DMS53 (cell line): ENCODE measurements around the gene SLC4A2.
A peak's percentile ranks its signal among the peaks of the same experiment; 100 is the strongest.

ENCODE experiments used
- DNase-seq: peaks from one replicate; lab custom pipeline; 2025; lab: John Stamatoyannopoulos, UW

The SLC4A2 gene

DNA sequence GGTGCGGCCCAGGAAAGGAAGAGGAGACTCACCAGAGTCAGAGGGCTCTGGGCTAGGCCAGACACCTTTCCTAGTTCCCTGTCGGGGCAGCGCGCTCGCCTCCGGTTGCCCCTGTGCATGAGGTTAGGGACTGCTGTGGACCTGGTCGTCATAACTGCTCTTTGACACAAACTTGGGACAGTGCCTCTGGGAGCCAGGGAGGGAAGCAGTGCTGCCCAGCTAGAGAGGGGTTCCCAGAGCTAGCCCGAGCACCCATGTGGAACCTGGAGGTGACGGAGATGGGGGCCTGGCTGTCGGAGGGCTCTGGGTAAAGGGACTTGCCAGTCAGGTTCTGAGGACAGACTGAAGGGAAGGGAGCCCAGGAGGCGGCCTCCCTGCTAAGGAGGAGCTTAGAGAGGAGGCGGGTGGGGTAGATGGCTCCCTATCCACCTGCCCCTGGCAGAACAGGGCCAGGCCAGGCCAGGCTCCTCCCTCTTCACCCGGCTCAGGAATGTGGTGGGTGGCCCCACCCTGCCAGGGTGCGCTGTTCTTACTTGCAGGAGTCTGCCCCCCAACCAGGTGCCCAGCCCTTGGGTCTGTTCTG is 56.5 kb downstream of the SLC4A2 start:
- peak; percentile 38 for DNase-seq

DNA sequence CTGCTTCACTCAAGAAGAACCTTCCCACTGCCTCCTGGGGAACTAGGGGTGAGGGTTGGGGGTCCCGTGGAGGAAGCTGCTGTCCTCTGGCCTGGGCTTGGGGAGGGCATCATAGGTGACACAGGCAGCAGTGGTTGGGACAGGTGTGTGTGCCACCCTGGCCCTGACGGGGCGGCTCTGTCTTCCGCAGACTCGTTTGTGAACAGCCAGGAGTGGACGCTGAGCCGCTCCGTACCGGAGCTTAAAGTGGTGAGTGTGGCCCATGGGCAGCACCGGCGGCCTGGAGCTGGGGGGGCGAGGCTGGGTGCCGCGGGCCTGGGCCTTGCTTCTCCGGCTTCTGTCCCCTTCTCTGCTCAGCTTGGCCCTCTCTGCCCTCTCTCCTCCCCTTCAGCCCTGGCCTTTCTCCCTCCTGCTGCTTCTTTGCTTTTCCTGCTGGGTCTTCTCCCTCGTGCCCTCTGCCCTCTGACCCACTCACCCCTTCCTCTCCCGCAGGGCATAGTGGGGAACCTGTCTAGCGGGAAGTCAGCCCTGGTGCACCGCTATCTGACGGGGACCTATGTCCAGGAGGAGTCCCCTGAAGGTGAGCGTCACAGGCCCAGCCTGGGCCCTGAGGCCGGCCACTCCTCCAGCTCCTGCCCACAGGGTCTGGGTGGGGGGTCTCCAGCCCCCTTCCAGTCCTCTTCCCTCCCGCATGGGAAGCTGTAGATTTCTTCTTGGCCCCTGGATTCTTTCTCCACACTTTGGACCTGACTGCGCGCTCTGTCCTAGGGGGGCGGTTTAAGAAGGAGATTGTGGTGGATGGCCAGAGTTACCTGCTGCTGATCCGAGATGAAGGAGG is 57.4 kb downstream of the SLC4A2 start:
- DNase-seq = no peak

DNA sequence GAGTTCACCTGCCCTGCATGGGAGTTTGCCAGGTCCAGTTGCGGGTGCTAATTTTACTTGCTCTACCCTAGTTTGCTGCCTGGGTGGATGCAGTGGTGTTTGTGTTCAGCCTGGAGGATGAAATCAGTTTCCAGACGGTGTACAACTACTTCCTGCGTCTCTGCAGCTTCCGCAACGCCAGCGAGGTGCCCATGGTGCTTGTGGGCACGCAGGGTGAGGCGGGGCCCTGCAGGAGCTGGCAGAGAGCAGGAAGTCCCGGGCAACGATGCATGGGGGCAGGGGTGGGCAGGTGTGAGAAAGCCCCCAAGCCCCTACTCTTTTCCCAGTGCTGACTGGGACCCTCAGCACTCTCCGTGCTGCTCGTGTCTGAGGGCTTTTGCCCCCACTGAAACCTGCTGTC is 58.2 kb downstream of the SLC4A2 start:
- DNase-seq = no peak

DNA sequence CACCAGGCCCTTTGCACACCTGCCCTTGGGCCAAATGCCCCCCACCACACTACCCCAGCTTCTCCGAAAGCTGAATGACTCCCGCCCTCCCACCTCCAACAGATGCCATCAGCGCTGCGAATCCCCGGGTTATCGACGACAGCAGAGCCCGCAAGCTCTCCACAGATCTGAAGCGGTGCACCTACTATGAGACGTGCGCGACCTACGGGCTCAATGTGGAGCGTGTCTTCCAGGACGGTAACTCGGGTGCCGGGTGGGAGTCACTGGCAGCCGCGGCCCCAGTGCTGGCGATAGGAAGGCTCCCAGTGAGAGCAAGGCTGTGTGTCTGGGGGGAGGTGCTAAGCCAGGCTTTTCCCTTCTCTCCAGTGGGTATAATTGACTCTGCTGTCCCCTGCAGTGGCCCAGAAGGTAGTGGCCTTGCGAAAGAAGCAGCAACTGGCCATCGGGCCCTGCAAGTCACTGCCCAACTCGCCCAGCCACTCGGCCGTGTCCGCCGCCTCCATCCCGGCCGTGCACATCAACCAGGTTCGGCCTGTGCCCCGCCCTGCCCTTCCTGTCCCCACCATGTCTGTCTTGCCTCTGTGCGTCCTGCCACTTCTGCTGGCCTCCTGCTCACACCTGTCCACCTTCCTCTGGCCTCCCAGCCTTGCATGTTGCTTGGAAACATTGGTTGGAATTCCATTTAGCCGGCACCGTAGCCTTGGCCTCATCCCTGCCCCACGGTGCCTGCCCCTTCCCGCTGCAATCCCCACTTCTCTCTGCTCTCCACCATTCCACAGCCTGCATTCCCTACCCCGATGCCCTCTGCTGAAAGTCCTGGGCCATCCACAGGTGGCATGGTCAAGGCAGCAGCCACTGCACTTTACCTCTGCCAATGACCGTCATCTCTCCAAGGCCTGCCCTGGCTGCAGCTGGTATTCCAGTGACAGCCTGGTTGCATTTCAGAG is 59.0 kb downstream of the SLC4A2 start:
- DNase-seq = no peak

DNA sequence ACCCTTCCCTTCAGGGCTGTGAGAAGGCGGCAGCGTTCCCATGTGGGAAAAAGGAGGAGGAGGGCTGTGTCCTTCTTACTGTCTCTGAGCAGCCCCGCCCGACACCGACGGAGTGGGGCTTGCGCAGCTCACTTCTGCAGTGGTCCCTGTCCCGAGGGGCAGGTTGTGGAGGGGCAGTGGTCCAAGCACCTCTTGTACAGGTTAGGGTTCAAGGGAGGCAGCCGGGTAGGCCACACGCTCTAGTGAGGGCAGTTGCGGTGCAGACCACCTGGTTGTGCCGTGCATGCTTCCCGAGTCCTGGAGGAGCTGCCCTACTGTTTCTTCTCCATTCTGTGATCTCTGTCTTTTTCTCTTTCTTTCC is 59.6 kb downstream of the SLC4A2 start:
- DNase-seq = no peak

DNA sequence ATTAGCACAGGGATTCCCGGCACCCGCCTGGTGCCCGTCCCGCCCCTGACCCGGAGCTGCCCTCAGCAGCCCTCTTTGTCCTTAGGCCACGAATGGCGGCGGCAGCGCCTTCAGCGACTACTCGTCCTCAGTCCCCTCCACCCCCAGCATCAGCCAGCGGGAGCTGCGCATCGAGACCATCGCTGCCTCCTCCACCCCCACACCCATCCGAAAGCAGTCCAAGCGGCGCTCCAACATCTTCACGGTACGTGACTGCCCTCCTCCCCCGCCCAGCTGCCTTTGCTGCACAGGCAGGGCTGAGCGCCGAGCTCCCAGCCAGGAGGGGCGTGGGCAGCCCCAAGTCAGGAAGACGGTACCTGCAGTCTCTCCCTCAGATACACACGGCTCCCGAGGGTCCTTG is 60.5 kb downstream of the SLC4A2 start:
- DNase-seq = no peak

DNA sequence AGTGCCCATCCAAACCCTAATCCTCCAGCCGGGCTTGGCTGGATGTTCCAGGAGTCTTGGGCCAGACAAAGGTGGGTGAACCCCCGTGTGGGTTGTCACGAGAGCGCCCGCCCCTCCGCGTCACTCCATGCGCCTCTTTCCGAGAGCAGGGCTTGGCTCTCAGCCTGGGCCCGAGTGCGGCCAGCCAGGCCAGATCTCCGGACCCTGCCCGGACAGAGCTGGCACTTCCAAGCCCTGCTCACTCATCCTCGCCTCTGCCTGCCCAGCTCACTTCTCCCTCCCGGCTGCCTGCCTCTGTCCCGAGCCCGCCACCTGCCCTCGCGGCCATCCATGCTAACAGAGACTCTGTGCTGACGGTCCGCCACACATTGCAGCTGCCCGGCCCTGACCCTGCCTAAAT is 61.5 kb downstream of the SLC4A2 start:
- DNase-seq = peak; percentile 38

DNA sequence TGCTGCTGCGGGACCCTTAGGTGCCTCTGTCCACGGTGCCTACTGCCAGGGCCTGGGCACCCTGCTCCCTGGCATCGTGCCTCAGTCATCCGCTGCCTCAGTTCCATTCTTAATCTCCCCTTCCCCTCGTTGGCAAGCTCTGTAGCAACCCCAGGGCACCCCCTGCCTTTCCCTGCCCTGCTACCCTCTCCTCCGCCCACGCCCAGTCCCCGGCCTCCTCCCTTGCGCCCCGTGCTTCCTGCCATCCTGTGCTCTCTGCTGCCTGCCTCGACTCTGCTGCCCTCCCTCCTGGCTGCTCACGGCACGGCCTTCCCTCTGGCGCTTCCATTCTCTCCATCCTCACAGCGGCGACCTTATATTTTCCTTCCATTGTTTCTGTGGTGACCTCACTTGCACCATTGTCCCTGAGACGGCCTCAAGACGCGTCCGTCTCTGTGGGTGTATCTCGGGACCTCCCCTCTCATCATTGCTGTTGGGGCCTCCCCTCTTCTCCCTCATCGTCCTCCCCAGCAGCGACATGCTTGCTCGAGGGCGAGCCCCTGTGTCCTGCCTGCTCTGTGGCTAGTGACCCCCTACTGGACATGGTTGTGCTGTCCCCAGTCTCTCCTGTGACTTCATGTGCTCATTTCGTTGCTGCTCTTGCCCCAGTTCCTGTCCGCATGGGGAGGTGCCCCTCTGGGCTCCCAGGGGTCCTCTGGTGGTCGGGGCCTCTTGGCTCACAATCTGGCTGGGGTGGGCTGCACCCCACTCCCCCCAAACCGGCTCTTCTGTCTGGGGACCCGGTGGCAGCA is 62.2 kb downstream of the SLC4A2 start:
- DNase-seq = no peak

DNA sequence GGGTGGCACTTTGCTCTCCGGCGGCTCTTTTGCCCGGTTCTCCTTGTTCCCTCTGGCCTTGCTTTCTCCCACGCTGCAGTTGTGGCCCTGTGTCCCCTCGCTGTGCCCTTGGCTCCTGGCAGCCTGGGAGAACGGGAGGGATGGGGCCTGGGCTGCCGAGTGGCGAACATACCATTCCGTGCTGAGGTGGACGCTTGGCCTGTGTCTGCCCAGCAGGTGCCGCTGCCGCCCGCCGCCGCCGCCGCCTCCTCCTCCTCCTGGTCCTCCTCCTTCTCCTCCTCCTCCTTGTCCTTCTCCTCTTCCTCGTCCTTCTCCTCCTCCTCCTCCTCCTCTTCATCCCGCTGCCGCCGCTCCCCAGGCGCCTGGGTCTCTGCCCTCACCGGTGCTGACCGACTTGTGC is 62.9 kb downstream of the SLC4A2 start:
- no peak for DNase-seq

DNA sequence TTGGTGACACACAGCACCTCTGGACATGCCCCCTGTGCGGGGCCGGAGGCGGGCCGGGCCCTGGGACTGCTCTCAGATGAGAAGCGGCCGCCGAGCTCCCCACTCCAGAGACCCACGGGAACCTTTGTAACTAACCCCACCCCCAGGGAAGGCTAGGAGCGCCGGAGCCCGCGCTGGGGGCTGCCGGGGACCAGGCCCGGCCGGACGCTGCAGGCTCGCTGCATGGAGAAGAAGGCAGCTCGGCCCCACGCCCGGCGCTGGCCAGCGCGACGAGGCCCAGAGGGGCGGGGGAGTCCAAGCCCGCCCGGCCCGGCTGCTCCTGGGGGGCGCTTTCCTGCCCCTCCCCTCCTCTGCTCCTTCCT is 63.4 kb downstream of the SLC4A2 start:
- DNase-seq = no peak

DNA sequence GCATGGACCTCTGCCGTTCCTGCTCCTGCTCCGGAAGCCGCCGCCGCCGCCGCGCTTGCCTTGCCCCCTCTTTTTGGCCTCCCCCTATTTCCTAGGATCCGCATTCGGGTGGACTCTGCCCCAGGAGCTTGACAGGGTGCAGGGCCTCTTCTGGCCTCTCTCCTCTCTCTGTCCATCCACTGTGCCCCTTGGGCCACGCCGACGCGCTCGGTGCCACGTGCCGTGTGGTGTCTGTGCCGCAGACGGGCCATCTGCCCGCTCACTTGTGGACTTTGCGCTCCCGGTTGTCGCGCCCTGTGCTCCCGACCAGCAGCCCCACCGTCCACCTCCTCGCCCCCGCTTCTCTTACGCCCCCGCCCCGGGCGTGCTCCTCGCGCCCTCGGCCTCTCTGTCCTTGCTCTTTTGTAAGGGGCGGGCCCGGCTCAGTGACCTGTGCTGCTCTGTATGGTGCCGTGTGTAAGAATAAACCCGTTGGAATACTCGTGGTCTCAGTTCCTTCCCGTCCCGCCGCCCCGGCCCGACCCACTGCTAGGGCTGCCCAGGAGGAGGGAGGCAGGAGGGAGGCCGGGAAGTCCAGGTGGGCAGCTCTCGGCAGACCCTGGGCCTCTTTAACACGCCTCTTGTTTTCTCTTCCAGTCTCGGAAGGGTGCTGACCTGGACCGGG is 63.9 kb downstream of the SLC4A2 start:
- no peak for DNase-seq

DNA sequence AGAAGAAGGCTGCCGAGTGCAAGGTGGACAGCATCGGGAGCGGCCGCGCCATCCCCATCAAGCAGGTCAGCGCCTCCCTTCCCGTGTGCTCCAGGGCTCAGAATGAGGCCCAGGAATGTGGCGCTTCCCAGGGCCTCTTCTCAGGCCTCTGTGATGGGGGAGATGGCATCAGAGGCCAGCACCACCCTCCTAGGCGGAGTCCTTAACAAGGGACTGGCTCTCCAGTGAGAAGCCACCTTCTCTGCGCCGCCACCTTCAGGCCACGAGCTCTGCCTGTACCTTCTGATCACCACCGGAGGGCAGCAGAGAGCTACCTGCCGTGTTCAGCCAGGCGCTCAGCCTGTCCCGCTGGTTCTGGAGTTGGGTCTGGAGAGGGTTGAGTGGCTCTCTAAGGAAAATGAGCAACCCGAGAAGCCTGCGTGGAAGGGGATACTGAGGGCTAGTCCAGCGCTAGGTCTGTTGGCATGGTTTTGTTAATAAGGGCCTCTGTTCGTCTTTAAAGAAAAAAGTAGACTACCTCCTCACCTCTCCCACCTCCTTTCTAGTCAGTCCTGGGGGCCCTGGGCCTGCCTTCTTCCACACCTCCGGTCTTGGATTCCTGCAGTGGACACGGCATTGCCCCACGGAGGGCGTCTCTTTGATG is 64.6 kb downstream of the SLC4A2 start:
- peak; percentile 94 for DNase-seq

DNA sequence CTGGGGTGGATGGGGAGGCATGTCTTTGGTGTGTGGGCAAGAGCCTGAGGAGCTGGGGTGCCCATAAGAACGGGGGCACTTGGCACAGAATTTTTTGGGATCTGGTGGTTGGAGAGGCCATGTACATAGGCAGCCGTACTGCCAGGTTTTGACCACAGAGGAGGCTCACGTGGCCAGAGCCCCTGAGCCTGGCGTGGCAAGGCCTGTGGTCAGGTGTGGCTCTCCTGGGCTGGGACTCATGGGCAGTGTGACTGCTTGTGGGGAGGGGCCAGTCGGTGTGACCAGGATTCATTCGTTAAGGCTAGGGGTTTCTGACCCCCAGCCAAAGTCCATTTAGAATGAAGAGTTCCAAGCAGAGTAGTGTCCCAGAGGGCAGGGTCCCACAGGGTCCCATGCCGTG is 65.1 kb downstream of the SLC4A2 start:
- DNase-seq = no peak

DNA sequence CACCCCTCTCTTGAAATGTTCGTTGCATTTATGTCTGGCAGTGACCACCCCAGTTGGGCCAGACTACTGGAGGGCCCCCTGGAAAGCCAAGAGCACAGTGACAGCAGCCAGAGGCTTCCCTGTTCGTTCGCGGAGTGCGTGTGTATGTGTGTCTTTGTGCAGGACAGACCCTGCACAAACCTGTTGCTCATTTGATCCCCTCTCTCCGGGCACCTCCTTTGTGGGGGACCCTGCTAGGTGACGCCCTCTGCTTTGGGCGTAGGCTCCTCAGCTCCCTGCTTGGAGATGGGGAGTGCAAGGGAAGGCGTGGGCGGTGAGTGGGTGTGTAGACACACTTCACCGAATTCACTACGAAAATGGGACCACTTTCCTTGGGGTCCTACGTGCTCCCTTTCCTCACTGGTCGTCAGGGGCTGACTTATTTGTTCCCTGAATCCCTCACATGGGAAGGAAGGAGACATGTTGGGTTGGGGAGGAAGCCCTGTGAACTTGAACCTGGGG is 65.6 kb downstream of the SLC4A2 start:
- no peak for DNase-seq

DNA sequence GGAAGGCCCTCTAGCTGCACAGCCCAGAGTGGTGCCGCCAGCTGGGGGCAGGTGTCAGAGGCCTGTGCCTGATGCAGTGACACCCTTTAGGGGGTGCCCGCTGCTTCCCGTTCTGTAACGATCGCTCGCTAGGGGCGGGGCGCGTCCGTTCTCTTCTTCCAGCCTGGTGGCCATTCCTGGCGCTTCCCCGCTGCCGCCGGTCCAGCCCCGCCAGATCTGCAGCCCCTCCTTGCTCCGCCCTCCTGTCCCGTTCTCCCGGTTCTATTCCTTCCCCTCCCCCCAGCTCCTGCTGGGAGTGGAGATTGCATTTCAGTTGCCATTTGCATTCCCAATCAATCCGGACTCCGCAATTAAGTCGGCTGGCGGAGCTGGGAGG is 66.1 kb downstream of the SLC4A2 start:
- no peak for DNase-seq

DNA sequence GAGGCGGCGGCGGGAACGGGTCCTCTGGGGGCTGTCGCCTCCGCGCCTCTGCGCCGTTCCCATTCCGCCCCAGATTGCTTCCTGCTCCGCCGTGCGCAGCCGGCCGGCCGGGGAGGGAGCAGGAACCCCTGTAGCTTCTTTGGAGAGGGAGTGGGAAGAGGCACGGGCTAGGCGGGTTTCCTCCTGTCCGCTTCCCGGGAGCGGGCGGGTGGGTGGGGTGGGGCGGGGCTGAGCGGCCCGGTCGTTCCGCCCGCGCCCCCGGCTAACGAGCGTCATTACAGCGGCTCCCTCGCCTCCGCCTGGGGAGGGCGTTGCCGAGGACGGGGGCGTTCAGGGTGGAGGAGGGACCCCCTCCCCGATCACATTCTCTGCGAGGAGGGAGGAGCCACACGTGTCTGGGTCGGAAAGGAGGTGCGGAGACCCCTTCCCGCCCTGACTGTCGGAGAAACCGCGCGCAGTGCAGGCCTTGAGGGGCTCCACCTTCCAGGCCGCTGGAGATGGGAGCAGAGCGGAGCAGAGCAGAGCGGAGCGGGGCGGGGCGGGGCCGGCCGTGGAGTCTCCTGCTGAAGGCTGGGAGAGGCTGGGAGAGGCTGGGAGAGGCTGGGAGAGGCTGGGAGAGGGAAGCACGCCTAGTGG is 66.6 kb downstream of the SLC4A2 start:
- no peak for DNase-seq
